SW 1271 (cell line): ENCODE measurements around the gene ZNF846.
"Not testable (repeated sequence)": the region's sequence is repeated elsewhere in the genome, so short reads cannot be mapped to it uniquely, and the experiment has no call there.

ENCODE experiments used
- DNase-seq, 2 experiments: peaks; one replicate each; lab custom pipeline; 2025; lab: John Stamatoyannopoulos, UW

Gene ZNF846

DNA sequence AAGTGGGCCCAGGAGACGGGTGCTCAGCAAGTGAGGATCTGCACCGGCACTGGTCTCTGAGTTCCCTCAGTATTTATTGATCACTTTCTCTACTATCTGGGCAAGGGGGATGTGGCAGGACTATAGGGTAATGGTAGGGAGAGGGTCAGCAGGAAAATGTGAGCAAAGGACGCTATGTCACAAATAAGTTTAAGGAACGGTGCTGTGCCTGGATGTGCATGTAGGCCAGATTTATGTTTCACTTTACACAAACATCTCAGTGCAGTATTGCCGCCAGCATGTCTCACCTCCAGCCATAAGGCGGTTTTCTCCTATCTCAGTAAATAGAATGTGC is 15.6 kb upstream of the ZNF846 start:
- DNase-seq: not testable (repeated sequence)

DNA sequence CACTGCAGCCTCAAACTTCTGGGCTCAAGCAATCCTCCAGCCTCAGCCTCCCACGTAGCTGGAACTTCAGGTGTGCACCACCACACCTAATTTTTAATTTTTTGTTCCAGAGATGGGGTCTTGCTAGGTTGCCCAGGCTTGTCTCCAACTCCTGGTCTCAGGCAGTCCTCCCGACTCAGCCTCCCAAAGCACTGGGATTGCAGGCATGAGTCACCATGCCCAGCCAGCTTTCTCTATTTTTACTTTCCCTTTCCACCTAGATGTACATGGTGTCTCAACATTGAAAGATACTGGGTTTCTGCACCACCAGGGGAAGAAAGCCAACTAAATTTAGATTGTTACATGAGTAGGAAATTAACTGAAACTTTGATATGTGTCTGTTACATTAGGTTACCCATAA is 13.8 kb upstream of the ZNF846 start:
- no peak for DNase-seq

DNA sequence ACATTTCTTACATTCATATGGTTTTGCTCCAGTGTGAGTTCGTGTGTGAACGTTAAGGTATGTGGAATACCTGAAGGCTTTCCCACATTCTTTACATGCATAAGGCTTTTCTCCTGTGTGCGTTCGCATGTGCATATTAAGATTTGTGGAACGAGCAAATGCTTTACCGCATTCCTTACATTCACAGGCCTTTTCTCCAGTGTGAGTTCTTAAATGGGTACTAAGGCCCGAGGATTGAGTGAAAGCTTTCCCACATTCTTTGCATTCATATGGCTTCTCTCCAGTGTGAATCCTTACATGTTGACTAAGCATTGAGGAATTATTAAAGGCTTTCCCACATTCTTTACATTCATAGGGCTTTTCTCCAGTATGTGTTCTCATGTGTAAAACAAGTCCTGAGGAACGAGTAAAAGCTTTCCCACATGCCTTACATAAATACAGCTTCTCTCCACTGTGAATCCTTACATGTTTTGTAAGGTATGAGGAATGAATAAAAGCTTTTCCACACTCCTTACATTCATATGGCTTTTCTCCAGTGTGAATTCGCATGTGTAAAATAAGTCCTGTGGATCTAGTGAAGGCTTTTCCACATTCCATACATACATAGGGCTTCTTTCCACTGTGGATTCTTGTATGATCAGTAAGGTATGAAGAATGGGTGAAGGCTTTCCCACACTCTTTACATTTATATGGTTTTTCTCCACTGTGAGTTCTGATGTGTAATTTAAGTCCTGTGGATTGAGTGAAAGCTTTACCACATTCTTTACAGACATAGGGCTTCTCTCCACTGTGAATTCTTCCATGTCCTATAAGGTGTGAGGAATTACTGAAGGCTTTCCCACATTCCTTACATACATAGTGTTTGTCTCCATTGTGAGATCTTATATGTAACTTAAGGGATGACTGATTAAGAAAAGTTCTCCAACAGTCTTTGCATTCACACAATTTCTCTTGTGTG is 10.7 kb downstream of the ZNF846 start:
- no peak for DNase-seq

DNA sequence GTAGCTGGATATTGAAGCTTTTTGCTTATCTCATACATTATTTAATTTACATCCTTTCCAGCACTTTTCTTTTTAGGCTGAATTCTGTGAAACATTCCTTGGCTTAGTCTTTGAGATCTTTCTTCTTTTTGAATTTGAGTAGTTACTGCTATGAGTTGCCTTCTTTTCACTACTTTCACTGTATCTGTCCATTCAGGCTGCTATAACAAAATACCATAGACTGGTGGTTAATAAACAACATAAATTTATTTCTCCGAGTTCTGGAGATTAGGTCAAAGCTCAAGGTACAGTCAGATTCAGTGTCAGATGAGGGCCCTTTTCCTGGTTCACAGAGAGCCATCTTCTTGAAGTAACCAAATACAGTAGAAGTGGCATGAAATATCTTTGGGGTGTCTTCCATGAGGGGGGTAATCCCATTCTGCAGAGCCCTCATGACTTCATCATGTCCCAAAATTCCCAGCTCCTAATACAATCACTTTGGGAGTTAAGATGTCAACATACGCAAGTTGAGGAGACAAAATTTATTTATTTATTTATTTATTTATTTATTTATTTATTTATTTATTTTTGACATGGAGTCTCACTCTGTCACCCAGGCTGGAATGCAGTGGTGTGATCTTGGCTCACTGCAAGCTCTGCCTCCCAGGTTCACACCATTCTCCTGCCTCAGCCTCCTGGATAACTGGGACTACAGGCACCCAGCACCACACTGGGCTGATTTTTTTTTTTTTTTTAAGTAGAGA is 15.7 kb downstream of the ZNF846 start:
- DNase-seq: no peak

DNA sequence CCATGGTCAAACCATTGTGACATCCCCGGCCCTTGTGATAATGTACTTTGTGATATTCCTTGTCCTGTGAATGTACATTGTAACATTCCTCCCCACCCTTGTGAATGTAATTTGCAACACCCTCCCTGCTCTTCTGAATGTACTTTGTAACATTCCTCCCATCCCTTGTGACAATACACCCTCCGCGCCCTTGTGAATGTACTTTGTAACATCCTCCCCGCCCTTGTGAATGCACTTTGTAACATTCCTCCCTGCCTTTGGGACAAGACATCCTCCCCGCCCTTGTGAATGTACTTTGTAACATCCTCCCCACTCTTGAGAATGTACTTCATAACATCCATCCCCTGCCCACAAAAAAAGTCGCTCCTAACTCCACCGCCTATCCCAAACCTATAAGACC is 17.1 kb downstream of the ZNF846 start:
- no peak for DNase-seq

DNA sequence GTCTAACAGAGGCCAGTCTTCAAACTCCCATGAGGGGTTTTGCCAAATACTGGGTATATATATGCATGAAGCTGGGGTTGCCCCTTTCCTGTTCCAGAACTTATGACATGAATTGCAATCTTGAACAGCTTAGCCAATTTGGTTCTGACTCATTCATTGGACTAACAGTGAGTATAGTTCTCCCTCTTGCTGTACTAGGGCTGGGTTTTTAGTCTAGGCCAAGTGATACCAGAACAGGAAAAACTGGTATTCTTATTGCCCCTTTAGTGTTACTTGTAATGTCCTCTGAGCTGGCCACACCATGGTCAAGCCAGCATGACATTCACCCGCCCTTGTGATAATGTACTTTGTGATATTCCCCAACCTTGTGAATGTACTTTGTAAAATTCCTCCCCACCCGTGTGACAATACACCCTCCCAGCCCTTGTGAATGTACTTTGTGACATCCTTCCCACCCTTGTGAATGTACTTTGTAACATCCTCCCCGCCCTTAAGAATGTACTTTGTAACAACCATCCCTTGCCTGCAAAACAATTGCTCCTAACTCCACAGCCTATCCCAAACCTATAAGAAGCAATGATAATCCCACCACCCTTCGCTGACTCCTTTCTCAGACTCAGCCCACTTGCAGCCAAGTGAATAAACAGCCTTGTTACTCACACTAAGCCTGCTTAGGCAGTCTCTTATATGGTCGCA is 26.9 kb downstream of the ZNF846 start:
- no peak for DNase-seq

DNA sequence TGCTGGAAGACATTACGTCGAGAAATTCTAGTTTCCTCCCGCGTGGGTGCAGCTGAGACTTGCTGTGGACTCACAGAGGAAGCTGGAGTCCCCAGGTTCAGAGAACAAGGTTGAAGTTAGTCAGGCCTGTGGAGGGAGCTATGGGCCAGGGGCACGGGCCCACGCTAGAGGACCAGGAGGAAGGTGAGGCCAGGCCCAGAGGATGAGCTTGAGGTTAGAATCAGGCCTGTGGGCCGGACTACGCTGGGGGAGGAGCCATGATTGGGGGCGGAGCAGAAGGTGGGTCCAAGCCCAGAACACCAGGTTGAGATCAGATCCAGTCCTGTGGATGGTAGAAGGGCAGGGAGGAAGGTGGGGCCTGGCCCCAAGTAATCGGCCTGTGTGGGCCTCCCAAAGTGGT is 32.6 kb downstream of the ZNF846 start:
- DNase-seq: no peak

DNA sequence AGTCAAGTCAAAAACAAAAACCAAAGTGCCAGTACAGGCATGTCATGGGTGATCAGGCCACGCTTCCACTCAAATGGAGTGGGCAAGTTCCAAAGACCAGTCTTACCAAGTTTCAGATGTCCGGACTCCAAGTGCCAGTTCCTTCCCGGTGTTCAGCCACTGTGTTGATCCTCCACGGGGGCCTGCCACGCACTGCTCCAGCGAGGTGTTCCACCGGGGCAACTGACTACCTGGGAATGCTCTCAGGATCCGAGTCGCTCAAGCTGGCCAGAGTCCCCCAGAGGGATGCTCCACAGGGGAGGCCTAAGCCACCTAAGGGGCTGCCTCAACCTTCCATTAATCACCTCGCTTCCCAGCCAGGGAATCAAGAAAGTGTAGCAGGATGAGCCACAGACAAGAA is 38.5 kb downstream of the ZNF846 start:
- not testable (repeated sequence) for DNase-seq

DNA sequence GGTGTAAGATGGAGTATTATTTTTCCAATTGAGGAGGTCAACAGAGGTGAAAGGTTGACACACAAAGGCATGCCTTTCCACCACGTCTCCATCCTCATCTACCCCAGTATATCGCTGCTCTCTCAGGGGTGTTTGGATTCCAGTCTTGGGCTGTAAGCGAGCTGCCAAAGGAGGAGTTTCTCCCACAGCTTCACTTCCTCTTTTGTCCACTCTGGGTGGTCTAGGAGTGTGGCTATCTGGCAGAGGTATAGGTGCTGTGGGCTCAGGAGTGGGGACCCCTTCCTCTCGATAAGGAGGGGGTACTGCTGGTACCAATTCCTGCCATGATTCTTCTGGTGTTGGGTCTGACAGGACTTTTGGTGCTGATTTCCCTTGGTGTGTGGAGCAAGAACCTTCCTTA is 39.4 kb downstream of the ZNF846 start:
- DNase-seq: no peak

DNA sequence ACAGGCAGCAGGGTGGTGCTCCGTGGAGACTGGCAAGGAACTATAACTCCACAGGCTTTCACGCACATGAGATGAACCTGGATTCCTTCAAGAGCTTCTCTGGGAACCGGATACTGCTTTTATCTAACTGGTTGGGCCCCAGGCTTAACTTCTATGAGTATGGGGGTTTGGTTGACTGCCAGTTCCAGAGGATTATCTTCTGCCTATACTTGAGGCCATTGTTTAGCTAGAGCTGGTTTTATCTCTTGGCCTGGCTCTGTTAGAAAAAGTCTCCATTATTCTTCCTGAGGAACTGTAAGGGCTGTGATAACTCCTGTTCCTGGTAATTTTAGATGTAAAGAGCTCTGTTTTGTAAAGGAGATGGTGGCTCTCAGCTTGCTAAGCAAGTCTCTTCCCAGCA is 40.9 kb downstream of the ZNF846 start:
- no peak for DNase-seq

DNA sequence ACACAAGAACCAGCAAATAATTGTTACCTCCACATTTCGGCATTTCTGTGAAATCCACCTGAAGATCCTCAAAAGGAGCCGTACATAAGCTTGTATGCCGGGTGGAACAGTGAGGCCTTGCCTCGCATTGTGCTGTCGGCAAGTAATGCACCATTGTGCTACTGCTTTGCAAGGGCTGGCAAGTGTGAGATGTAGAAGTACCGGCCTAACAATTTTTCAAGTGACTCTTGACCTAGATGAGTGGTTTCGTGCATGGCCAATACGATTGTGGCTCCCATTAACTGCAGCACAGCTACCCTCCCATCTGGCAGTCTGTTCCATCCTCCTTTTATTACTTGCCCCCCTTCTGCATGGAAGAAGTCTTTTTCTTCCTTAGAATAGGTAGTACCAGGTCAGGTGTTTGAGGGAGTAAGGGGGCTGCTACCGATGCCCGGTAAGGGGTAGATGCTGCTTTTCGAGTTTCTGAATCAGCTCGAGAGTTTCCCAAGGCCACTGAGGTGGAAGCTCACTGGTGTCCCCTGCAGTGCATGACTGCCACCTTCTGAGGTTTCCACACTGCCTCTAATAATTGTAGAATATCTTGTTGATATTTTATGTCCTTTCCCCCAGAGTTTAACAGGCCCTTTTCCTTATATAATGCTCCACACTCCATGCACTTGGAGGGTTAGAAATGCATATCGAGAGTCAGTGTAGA is 42.9 kb downstream of the ZNF846 start:
- not testable (repeated sequence) for DNase-seq

DNA sequence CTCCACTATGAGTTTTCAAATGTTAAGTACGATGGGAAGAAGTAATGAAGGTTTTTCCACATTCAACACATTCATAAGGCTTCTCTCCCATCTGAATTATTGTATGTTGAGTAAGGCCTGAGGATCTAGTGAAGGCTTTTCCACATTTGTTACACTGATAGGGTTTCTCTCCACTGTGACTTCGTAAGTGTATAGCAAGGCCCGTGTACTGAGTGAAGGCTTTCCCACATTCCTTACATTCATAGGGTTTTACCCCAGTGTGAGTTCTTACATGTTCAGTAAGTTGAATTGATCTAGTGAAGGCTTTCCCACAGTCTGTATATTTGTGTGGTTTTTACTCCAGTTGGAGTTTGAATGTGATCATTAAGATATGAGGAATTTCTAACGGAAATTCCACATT is 44.4 kb downstream of the ZNF846 start:
- DNase-seq: no peak

DNA sequence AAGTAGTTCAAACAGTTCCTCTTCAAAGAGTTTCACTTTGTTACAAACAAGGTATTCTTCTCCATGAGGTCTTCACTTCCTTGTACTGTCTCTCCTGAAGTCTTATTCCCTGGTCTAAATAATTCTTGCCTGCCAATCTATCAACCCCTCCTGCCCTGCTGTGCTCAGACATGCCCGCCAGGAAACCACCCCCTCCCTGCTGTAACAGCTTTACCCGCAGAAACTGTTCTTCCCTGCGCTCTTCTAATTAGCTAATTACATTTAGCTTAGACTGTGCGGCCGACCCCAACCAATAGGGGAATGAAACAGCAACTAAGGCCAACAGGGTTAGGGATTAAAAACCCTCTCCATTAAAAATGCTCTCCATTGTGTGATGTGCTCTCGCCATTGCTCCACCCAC is 46.7 kb downstream of the ZNF846 start:
- no peak for DNase-seq

DNA sequence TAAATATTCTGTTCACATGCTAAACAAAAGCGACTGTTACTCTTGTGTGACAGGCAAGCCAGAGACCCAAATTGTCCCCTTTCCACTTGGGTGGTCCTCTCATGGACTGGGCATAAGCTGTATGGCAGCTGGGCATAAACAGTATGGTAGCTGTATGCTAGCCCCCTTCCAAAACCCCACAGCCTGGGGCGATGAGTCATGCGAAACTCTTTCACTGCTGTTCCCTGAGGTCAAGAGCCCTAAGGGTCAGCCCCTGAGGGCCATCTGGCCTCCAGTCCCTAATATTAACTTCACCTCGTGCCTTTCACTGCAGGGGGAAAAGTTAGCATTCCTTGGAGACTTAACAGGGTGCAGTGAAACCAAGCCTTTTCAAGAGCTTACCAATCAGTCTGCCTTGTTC is 48.0 kb downstream of the ZNF846 start:
- no peak for DNase-seq

DNA sequence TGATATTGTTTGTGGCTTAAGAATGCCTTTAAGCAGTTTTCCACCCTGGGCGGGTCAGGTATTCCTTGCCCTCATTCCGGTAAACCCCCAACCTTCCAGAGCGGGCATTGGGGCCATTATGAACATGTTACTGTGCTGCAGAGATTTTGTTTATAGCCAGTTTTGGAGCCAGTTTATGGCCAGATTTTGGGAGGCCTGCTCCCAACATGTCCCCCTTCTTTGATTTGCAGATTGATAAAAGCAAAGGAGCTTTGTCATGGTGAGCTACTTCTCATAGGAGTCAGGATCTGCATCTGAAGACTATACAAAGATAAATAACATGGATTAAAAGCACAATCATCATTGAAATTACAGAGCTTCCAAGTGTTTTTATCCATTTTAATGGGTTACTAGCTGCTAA is 56.7 kb downstream of the ZNF846 start:
- DNase-seq: no peak

DNA sequence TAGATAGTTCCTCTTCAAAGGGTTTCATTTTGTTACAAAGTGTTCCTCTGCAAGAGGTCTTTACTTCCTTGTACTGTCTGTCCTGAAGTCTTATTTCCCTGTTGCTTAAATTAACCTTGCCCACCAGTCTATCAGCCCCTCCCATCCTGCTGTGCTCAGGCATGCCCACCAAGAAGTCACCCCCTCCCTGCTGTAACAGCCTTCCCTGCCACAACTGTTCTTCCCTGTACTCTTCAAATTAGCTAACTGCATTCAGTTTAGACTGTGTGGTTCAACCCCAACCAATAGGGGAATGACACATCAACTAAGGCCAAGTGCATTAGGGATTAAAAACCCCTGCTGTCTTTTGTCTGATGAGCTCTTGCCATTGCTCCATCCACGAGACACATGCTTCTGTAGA is 59.2 kb downstream of the ZNF846 start:
- DNase-seq: no peak

DNA sequence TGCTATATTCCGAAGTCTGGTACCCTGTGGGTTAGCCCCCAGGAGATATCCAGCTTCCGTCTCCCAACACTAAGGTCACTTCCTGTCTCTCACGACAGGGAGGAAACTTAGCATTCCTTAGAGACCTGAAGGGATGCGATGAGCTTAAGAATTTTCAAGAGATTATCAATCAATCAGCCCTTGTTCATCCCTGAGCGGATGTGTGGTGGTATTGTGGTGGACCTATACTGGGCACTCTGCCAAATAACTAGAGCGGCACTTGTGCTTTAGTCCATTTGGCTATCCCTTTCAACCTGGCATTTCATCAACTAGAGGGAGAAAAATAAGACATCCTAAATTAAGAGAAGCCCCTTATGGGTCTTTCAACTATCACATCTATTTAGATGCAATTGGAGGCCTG is 62.7 kb downstream of the ZNF846 start:
- DNase-seq: no peak

DNA sequence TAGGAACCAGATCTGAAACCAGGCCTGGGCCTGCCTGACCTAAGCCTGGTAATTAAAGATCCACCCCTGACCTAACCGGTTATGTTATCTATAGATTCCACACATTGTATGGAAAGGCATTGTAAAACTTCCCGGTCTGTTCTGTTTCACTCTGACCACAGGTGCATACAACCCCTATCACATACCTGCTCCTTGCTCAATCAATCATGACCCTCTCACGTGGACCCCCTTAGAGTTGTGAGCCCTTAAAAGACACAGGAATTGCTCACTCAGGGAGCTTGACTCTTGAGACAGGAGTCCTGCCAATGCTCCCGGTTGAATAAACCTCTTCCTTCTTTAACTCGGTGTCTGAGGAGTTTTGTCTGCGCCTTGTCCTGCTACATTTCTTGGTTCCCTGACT is 66.4 kb downstream of the ZNF846 start:
- no peak for DNase-seq
